ENCODE measurements around the gene EFTUD2.

EFTUD2 gene

GRCh38 chr17:44924107-44924544 is 24.9 kb upstream of the EFTUD2 start:
- Histone ChIP-seq H3K27ac (ENCODE audit: low read depth, low read length) (no peak overlapping the region), H3K9me3 (ENCODE audit: insufficient read depth, low read depth, low read length) (no peaks in the 10 kb centered on the region), H3K4me1 (ENCODE audit: control insufficient read depth in 1 of 2, insufficient read depth in 2 of 2, low read length in 2 of 2) (no peaks in the 10 kb centered on the region), H3K23ac (ENCODE audit: low read length) (no peak overlapping the region), H4K12ac (ENCODE audit: low read depth, low read length) (no peak overlapping the region), H3K27me3 (ENCODE audit: insufficient read depth, low read length) (no peaks in the 10 kb centered on the region), H3K14ac (ENCODE audit: low read length) (no peak overlapping the region), H2AFZ (ENCODE audit: insufficient read depth, low read length, poor library complexity) (no peak overlapping the region), H3K9ac (ENCODE audit: low read length) (no peak overlapping the region), H3K79me2 (ENCODE audit: control insufficient read depth, insufficient read depth, low read length, poor library complexity) (no peaks in the 10 kb centered on the region), H3K4me3 (ENCODE audit: low read depth, low read length) (no peak overlapping the region), H2BK120ac (ENCODE audit: insufficient read depth, low read length, poor library complexity) (no peak overlapping the region), H2AK5ac (ENCODE audit: low read length) (no peak overlapping the region), H4K91ac (ENCODE audit: low read depth, low read length) (no peak overlapping the region), H3K36me3 (ENCODE audit: control insufficient read depth in 1 of 2, insufficient read depth in 2 of 2, low read length in 2 of 2) (peaks cover 35 to 36% of the 10 kb centered on the region in 2 experiments), H3K4ac (ENCODE audit: low read depth, low read length) (no peak overlapping the region), H4K8ac (ENCODE audit: low read depth, low read length) (no peak overlapping the region), H3K4me2 (ENCODE audit: low read length) (no peak overlapping the region), H2BK12ac (ENCODE audit: low read length) (no peak overlapping the region), H2BK5ac (ENCODE audit: low read depth, low read length, poor library complexity) (no peak overlapping the region), H3K79me1 (ENCODE audit: low read length) (no peaks in the 10 kb centered on the region), H3K18ac (ENCODE audit: low read length) (no peak overlapping the region)
- DNase-seq: no peak
- no CpG with 5 or more reads among the region's 9 CpGs for whole genome bisulfite sequencing (ENCODE audit: extremely low coverage, insufficient coverage, insufficient read length)

GRCh38 chr17:44922746-44923470 is 23.7 kb upstream of the EFTUD2 start:
- Histone ChIP-seq H3K4me1 (ENCODE audit: control insufficient read depth in 1 of 2, insufficient read depth in 2 of 2, low read length in 2 of 2) (no peaks in the 10 kb centered on the region), H3K79me1 (ENCODE audit: low read length) (no peaks in the 10 kb centered on the region), H3K9me3 (ENCODE audit: insufficient read depth, low read depth, low read length) (no peaks in the 10 kb centered on the region), H3K9ac (ENCODE audit: low read length) (no peak overlapping the region), H4K8ac (ENCODE audit: low read depth, low read length) (no peak overlapping the region), H3K4me2 (ENCODE audit: low read length) (no peak overlapping the region), H3K4ac (ENCODE audit: low read depth, low read length) (no peak overlapping the region), H3K4me3 (ENCODE audit: low read depth, low read length) (no peak overlapping the region), H4K12ac (ENCODE audit: low read depth, low read length) (no peak overlapping the region), H3K18ac (ENCODE audit: low read length) (no peak overlapping the region), H3K23ac (ENCODE audit: low read length) (no peak overlapping the region), H4K91ac (ENCODE audit: low read depth, low read length) (no peak overlapping the region), H3K14ac (ENCODE audit: low read length) (no peak overlapping the region), H2AK5ac (ENCODE audit: low read length) (no peak overlapping the region), H3K79me2 (ENCODE audit: control insufficient read depth, insufficient read depth, low read length, poor library complexity) (no peaks in the 10 kb centered on the region), H2BK120ac (ENCODE audit: insufficient read depth, low read length, poor library complexity) (no peak overlapping the region), H3K27me3 (ENCODE audit: insufficient read depth, low read length) (no peaks in the 10 kb centered on the region), H2BK12ac (ENCODE audit: low read length) (no peak overlapping the region), H3K27ac (ENCODE audit: low read depth, low read length) (no peak overlapping the region), H2BK5ac (ENCODE audit: low read depth, low read length, poor library complexity) (no peak overlapping the region), H2AFZ (ENCODE audit: insufficient read depth, low read length, poor library complexity) (no peak overlapping the region), H3K36me3 (ENCODE audit: control insufficient read depth in 1 of 2, insufficient read depth in 2 of 2, low read length in 2 of 2) (peaks cover 22 to 24% of the 10 kb centered on the region in 2 experiments)
- no CpG with 5 or more reads among the region's 19 CpGs for WGBS (ENCODE audit: extremely low coverage, insufficient coverage, insufficient read length)
- no peak for DNase-seq

- no peak for DNase-seq
- no CpG with 5 or more reads among the region's 6 CpGs for WGBS (ENCODE audit: extremely low coverage, insufficient coverage, insufficient read length)
- no peak overlapping the region for H4K12ac ChIP-seq (ENCODE audit: low read depth, low read length)
- H3K79me1 ChIP-seq (ENCODE audit: low read length): no peaks in the 10 kb centered on the region
- H3K79me2 ChIP-seq (ENCODE audit: control insufficient read depth, insufficient read depth, low read length, poor library complexity): no peaks in the 10 kb centered on the region
- H2AK5ac ChIP-seq (ENCODE audit: low read length): no peak overlapping the region
- H3K27ac ChIP-seq (ENCODE audit: low read depth, low read length): no peak overlapping the region
- no peak overlapping the region for H4K8ac ChIP-seq (ENCODE audit: low read depth, low read length)
- no peak overlapping the region for H2BK12ac ChIP-seq (ENCODE audit: low read length)
- no peak overlapping the region for H2BK120ac ChIP-seq (ENCODE audit: insufficient read depth, low read length, poor library complexity)
- no peak overlapping the region for H2AFZ ChIP-seq (ENCODE audit: insufficient read depth, low read length, poor library complexity)
- no peak overlapping the region for H3K4me2 ChIP-seq (ENCODE audit: low read length)
- no peak overlapping the region for H3K23ac ChIP-seq (ENCODE audit: low read length)
- no peak overlapping the region for H2BK5ac ChIP-seq (ENCODE audit: low read depth, low read length, poor library complexity)
- no peak overlapping the region for H3K14ac ChIP-seq (ENCODE audit: low read length)
- H3K4me1 ChIP-seq (ENCODE audit: control insufficient read depth in 1 of 2, insufficient read depth in 2 of 2, low read length in 2 of 2): no peaks in the 10 kb centered on the region
- no peak overlapping the region for H3K9ac ChIP-seq (ENCODE audit: low read length)
- H4K91ac ChIP-seq (ENCODE audit: low read depth, low read length): no peak overlapping the region
- H3K4ac ChIP-seq (ENCODE audit: low read depth, low read length): no peak overlapping the region
- H3K4me3 ChIP-seq (ENCODE audit: low read depth, low read length): no peak overlapping the region
- peaks cover 15 to 16% of the 10 kb centered on the region in 2 experiments for H3K36me3 ChIP-seq (ENCODE audit: control insufficient read depth in 1 of 2, insufficient read depth in 2 of 2, low read length in 2 of 2)
- no peaks in the 10 kb centered on the region for H3K27me3 ChIP-seq (ENCODE audit: insufficient read depth, low read length)
- H3K9me3 ChIP-seq (ENCODE audit: insufficient read depth, low read depth, low read length): no peaks in the 10 kb centered on the region
- no peak overlapping the region for H3K18ac ChIP-seq (ENCODE audit: low read length)
Observed at GRCh38 chr17:44922136-44922535, 22.9 kb upstream of the EFTUD2 start.

GRCh38 chr17:44921122-44921882 is 22.1 kb upstream of the EFTUD2 start:
- no peaks in the 10 kb centered on the region for H3K9me3 ChIP-seq (ENCODE audit: insufficient read depth, low read depth, low read length)
- no peak overlapping the region for H3K14ac ChIP-seq (ENCODE audit: low read length)
- H3K23ac ChIP-seq (ENCODE audit: low read length): no peak overlapping the region
- H3K79me2 ChIP-seq (ENCODE audit: control insufficient read depth, insufficient read depth, low read length, poor library complexity): no peaks in the 10 kb centered on the region
- no peak for DNase-seq
- no CpG with 5 or more reads among the region's 11 CpGs for WGBS (ENCODE audit: extremely low coverage, insufficient coverage, insufficient read length)
- no peak overlapping the region for H3K4ac ChIP-seq (ENCODE audit: low read depth, low read length)
- peaks cover 6 to 9% of the 10 kb centered on the region in 2 experiments for H3K36me3 ChIP-seq (ENCODE audit: control insufficient read depth in 1 of 2, insufficient read depth in 2 of 2, low read length in 2 of 2)
- H2AFZ ChIP-seq (ENCODE audit: insufficient read depth, low read length, poor library complexity): no peak overlapping the region
- H2BK12ac ChIP-seq (ENCODE audit: low read length): no peak overlapping the region
- no peak overlapping the region for H2BK5ac ChIP-seq (ENCODE audit: low read depth, low read length, poor library complexity)
- H3K4me1 ChIP-seq (ENCODE audit: control insufficient read depth in 1 of 2, insufficient read depth in 2 of 2, low read length in 2 of 2): no peaks in the 10 kb centered on the region
- no peak overlapping the region for H3K9ac ChIP-seq (ENCODE audit: low read length)
- H4K8ac ChIP-seq (ENCODE audit: low read depth, low read length): no peak overlapping the region
- H3K4me3 ChIP-seq (ENCODE audit: low read depth, low read length): no peak overlapping the region
- H4K12ac ChIP-seq (ENCODE audit: low read depth, low read length): no peak overlapping the region
- H3K18ac ChIP-seq (ENCODE audit: low read length): no peak overlapping the region
- no peak overlapping the region for H3K27ac ChIP-seq (ENCODE audit: low read depth, low read length)
- no peaks in the 10 kb centered on the region for H3K27me3 ChIP-seq (ENCODE audit: insufficient read depth, low read length)
- H3K79me1 ChIP-seq (ENCODE audit: low read length): no peaks in the 10 kb centered on the region
- no peak overlapping the region for H2BK120ac ChIP-seq (ENCODE audit: insufficient read depth, low read length, poor library complexity)
- no peak overlapping the region for H4K91ac ChIP-seq (ENCODE audit: low read depth, low read length)
- H2AK5ac ChIP-seq (ENCODE audit: low read length): no peak overlapping the region
- no peak overlapping the region for H3K4me2 ChIP-seq (ENCODE audit: low read length)
